Measurements from ENCODE around the gene PNPLA8. TPM values are rescaled to one million over a fixed set of nuclear protein-coding genes. Genes with fewer than 3 reads are reported as not detected.

The PNPLA8 gene
- total RNA-seq, 1 experiment from 2014 or later = 19.5 TPM

DNA sequence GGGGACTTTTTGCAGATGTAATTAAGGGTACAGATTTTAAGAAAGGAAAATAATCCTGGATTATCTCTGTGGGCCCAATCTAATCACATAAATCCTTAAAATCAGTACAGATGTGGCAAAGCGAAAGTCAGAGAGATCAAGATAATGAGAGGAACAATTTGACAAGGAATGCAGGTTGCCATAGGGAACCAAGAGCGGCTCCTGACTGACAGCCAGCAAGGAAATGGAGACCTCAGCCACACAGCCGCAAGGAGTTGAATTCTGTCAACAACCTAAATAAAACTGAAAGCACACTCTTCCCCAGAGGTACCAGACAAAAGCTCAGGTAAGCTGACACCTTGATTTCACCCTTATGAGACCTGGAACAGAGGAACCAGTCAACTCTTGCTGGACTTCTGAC, 3.4 kb upstream of the PNPLA8 start:
- Histone ChIP-seq H3K4me2 (ENCODE audit: low read length) (peak overlapping the region; percentile 17), H3K36me3 (ENCODE audit: low read depth, low read length) (no peaks in the 10 kb centered on the region), H3K4me3 (ENCODE audit: low read length) (no peak overlapping the region), H3K27ac (ENCODE audit: low read length) (no peak overlapping the region; the same call in 1 of the 2 replicates), H3K9me3 (ENCODE audit: low read length) (no peaks in the 10 kb centered on the region), H2AFZ (ENCODE audit: low read length) (0 out of 2 replicates have a peak overlapping the region, but pooled peaks have one; percentile 26), H3K79me2 (ENCODE audit: low read length) (peaks cover 15% of the 10 kb centered on the region), H3F3A (ENCODE audit: low read length, unreplicated experiment) (no peaks in the 10 kb centered on the region), H3K9ac (ENCODE audit: low read length) (no peak overlapping the region), H3K4me1 (ENCODE audit: insufficient read depth, low read length) (peaks cover 35% of the 10 kb centered on the region), H4K20me1 (ENCODE audit: low read length) (no peaks in the 10 kb centered on the region), H3K9me2 (replicated peaks; ENCODE audit: low read length) (no peaks in the 10 kb centered on the region), H3K27me3 (ENCODE audit: low read length) (no peaks in the 10 kb centered on the region)
- ChIA-PET POLR2A (ENCODE audit: unreplicated experiment) (no interaction called here), CTCF (no interaction called here)
- TF ChIP-seq, protein P1, sequence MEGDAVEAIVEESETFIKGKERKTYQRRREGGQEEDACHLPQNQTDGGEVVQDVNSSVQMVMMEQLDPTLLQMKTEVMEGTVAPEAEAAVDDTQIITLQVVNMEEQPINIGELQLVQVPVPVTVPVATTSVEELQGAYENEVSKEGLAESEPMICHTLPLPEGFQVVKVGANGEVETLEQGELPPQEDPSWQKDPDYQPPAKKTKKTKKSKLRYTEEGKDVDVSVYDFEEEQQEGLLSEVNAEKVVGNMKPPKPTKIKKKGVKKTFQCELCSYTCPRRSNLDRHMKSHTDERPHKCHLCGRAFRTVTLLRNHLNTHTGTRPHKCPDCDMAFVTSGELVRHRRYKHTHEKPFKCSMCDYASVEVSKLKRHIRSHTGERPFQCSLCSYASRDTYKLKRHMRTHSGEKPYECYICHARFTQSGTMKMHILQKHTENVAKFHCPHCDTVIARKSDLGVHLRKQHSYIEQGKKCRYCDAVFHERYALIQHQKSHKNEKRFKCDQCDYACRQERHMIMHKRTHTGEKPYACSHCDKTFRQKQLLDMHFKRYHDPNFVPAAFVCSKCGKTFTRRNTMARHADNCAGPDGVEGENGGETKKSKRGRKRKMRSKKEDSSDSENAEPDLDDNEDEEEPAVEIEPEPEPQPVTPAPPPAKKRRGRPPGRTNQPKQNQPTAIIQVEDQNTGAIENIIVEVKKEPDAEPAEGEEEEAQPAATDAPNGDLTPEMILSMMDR (conservative IDR thresholded peaks at IDR 0.05; ENCODE audit: low read depth, low read length) = no peak
- no peak for TF ChIP-seq EZH2phosphoT487 (IDR thresholded peaks at IDR 0.05; ENCODE audit: borderline replicate concordance, low read length)
- BruUV-seq (replicated peaks) = no TSS peak
- intact Hi-C loops (cut with micrococcal nuclease) = no loop called here
- DNase-seq (peak; percentile 29), ATAC-seq (no peak)

DNA sequence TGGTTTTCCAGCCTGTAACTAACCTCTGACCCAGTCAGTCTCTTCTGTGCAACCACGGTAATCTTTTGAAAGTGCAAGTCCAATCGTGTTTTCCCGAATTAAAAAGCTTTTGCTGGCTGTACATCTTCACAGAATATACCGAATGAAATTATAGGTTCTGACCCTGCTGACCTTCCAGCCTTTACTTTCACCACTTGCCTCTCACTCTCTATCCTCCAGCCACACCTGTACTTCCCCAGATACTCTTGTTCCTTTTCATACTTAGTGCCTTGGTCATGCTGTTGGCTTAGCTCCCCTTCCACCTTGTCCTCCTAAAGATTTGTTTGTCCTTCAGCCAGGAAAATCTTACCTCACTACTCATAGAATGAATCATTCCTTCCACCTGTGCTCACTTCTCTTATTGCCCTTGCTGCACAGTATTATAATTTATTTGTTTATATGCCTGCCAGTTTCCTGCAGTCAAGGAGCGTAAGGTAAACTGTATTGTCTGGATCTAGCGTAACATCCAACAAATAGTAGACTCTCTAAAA, 2.3 kb upstream of the PNPLA8 start:
- Histone ChIP-seq H3K4me1 (ENCODE audit: insufficient read depth, low read length) (peaks cover 45% of the 10 kb centered on the region), H3K4me2 (ENCODE audit: low read length) (peak overlapping the region; percentile 86), H3K9me2 (replicated peaks; ENCODE audit: low read length) (no peaks in the 10 kb centered on the region), H3K4me3 (ENCODE audit: low read length) (peak overlapping the region; percentile 92), H3F3A (ENCODE audit: low read length, unreplicated experiment) (no peaks in the 10 kb centered on the region), H3K27me3 (ENCODE audit: low read length) (no peaks in the 10 kb centered on the region), H3K79me2 (ENCODE audit: low read length) (peaks cover 26% of the 10 kb centered on the region), H2AFZ (ENCODE audit: low read length) (peak overlapping the region; percentile 53), H3K9ac (ENCODE audit: low read length) (peak overlapping the region; percentile 88), H3K36me3 (ENCODE audit: low read depth, low read length) (no peaks in the 10 kb centered on the region), H3K27ac (ENCODE audit: low read length) (peak overlapping the region; percentile 88), H4K20me1 (ENCODE audit: low read length) (no peaks in the 10 kb centered on the region), H3K9me3 (ENCODE audit: low read length) (no peaks in the 10 kb centered on the region)
- no TSS peak for BruUV-seq (replicated peaks)
- ChIA-PET CTCF (no interaction called here), POLR2A (ENCODE audit: unreplicated experiment) (no interaction called here)
- DNase-seq (peak; percentile 92), ATAC-seq (peak; percentile 4)
- intact Hi-C loops (cut with micrococcal nuclease) = no loop called here
- TF ChIP-seq EZH2 (IDR thresholded peaks at IDR 0.05; ENCODE audit: low read length, unreplicated experiment) (no peak), EZH2phosphoT487 (IDR thresholded peaks at IDR 0.05; ENCODE audit: borderline replicate concordance, low read length) (no peak)
- TF ChIP-seq, protein P1 (conservative IDR thresholded peaks at IDR 0.05; ENCODE audit: low read depth, low read length) = no peak

DNA sequence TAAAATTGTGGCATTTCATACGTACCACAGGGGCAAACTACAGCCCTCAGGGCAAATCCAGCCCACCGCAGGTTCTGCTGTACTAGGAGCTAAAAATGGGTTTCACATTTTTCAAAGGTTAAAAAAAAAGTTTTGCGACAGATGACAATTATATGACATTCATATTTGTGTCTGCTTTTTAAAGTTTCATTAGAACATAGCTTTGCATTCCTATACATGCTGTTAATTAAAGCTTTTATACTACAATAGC, 758 bp upstream of the PNPLA8 start:
- Histone ChIP-seq H3K79me2 (ENCODE audit: low read length) (peaks cover 40% of the 10 kb centered on the region), H3K4me1 (ENCODE audit: insufficient read depth, low read length) (peaks cover 45% of the 10 kb centered on the region), H3K4me2 (ENCODE audit: low read length) (peak overlapping the region; percentile 86), H2AFZ (ENCODE audit: low read length) (peak overlapping the region; percentile 65), H3K9me2 (replicated peaks; ENCODE audit: low read length) (no peaks in the 10 kb centered on the region), H3F3A (ENCODE audit: low read length, unreplicated experiment) (no peaks in the 10 kb centered on the region), H3K27me3 (ENCODE audit: low read length) (no peaks in the 10 kb centered on the region), H3K27ac (ENCODE audit: low read length) (peak overlapping the region; percentile 88), H3K9ac (ENCODE audit: low read length) (peak overlapping the region; percentile 88), H3K36me3 (ENCODE audit: low read depth, low read length) (no peaks in the 10 kb centered on the region), H3K4me3 (ENCODE audit: low read length) (peak overlapping the region; percentile 92), H4K20me1 (ENCODE audit: low read length) (0 out of 2 replicates have a peak, but pooled peaks cover 4% of the 10 kb centered on the region), H3K9me3 (ENCODE audit: low read length) (no peaks in the 10 kb centered on the region)
- ATAC-seq = no peak
- intact Hi-C loops (cut with micrococcal nuclease) = loop anchor here (1.0 kb wide), 1 partner anchor 43 kb away; the partner anchor contains the start of genes DNAJB9 and THAP5
- TSS peak; percentile 97 for BruUV-seq (replicated peaks)
- no peak for DNase-seq
- no peak for TF ChIP-seq EZH2 (IDR thresholded peaks at IDR 0.05; ENCODE audit: low read length, unreplicated experiment)
- TF ChIP-seq, protein P1 (conservative IDR thresholded peaks at IDR 0.05; ENCODE audit: low read depth, low read length) = no peak
- no peak for TF ChIP-seq EZH2phosphoT487 (IDR thresholded peaks at IDR 0.05; ENCODE audit: borderline replicate concordance, low read length)
- POLR2A ChIA-PET (ENCODE audit: unreplicated experiment) = interaction anchor here (0.7 kb wide), 1 partner anchor 33 kb away, joined by 6 read pairs; no protein-coding TSS in a partner anchor
- CTCF ChIA-PET = no interaction called here
